GM21723 (cell line): ENCODE measurements around the gene HERPUD1.

Experiments used
- ATAC-seq: cut with Tn5 transposase; IDR thresholded peaks from one replicate; pipeline ENCODE4 v1.9.1; 2021; ENCODE audit warnings: mild to moderate bottlenecking, moderate library complexity; ENCODE audit not compliant: unreplicated experiment

HERPUD1 gene

GRCh38 chr16:56910654-56911539 lies 21.0 kb upstream of the HERPUD1 start:
- no peak for ATAC-seq

DNA sequence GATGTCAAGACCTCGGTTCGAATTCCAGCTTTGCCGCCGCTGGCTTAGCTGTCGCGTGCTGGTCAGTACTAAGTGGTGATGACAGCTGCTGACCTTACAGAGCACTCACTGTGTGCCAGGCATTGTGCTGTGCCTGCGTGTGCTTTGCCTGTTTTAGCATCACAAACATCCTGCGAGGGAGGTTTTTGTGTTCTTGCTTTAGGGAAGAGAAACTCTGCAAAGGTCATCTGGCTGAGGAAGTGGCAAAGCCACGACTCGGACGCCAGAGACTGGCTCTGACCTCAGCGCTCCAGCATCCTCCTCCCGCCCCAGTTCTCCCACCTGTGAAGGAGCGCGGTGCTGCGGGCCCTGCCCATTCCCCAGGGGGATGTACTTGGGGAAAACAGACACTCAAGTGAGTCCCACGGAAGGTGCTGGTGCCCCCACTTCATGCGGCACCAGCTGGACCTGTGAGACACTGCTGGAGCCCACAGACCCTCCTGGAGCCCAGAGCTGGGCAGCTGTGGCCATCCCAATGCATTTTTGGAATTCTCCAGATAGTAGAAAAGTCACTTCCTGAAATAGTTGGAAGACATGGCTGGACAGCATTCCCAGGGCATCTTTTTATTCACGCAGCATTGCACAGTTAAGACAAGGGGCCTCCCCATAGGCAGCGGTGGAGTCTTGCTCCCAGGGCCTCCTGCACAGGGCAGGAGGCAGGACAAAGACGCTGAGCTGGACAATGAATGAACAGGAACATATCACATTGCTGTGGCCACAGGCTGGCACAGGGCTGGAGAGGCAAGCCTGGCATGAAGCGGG lies 20.0 kb upstream of the HERPUD1 start:
- ATAC-seq = peak; percentile 65

DNA sequence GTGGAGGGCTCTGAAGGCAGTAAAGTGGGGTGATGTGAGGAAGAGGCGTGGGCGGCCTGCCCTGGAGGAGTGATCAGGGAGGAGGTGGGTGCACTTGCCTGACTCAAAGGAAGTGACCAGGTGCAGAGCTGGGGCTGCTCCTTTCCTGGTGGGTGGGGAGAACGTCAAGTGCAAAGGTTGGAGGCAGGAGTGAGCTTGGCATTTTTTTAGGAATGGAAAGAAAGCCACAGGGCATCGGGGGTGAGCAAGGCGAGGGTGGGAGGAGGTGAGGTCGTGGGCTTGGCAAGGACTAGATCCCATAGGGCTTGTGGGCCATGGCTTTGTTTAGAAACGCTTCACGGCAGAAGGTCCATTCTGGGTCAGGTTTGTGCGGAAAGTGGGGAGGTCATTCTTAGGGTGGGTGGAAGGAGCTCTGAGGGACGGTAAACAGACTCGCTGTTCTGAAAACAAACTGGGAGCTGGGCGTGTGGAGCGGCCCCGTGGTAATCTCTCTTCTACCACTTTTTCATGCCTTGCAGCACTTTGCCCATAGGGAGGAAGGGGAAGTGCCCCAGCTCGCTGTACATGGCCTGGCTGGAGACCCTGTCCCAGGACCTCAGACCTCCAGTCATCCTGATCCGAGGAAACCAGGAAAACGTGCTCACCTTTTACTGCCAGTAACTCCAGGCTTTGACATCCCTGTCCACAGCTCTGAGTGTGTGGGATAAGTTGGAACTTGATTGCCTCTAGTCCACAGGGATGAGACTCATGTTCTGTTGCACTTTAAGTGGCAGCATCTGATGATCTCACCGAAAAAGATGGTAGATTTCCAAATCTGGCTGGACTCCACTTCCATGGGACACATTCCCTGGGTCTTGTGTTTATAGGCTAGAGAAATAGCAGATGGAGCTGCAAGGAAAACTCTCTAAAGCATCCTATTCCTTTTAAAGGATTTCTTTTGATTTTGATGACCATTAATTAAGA lies 18.9 kb upstream of the HERPUD1 start:
- ATAC-seq = no peak

- no peak for ATAC-seq
These were observed 17.0 kb upstream of the HERPUD1 start for GRCh38 chr16:56914896-56915295.

GRCh38 chr16:56915336-56916119 lies 16.4 kb upstream of the HERPUD1 start:
- no peak for ATAC-seq

- peak; percentile 81 for ATAC-seq
These were observed 15.2 kb upstream of the HERPUD1 start for GRCh38 chr16:56916571-56917403.

DNA sequence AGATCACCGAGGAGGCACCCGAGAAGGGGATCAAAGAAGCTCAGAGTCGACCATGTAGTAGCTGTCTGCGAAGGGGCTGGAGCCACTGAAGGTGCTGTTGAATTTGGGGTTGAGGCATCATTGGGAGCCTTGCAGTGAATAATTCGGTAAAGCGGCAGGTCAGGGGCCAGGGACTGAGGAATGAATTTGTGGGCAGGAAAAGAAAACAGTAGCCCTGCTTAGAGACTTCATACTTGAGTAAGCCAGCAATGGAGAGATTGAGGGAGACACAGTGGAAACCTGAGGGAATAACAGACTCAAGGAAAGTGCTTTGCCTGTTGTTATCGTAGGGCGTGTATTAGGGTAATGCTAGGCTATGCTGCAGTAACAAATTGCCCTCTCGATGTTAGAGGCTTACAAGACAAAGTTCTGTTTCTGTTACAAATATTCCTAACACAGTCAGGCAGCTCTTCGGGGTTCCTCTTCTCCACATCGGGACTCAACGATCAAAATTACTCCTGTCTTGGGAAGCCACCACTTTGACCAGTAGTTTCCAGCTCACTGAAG lies 13.4 kb upstream of the HERPUD1 start:
- ATAC-seq = no peak

DNA sequence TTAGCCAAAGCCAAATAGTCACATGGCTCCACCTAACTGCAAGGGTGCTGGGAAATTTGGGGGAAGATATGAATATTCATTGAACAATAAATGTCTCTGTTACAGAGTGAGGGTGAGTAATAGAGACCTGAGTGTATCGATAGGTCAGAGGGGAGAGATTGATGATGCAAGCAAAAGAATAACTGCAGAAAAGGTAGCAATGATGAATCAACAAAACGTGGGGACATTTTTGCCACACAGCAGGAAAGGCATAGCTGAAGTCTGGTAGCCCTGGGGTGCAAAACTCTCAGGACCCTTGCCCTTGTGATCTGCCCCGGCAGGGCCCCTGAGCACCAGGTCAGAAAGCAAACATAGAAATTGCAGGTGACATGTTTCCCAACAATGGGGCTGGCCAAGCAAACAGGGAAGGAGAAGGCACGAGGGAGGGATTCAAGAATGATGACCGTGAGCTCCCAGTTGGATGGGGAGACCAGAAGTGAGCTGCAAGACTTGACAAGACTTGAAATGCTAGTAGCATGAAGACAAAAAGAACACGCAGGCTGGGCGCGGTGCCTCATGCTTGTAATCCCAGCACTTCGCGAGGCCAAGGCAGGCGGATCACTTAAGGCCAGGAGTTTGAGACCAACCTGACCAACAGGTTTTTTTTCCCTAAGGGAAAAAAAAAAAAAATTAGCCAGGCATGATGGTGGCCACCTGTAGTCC lies 12.7 kb upstream of the HERPUD1 start:
- no peak for ATAC-seq

- no peak for ATAC-seq
These were observed 10.4 kb upstream of the HERPUD1 start for GRCh38 chr16:56921571-56921970.

GRCh38 chr16:56923481-56924091 lies 8.4 kb upstream of the HERPUD1 start:
- ATAC-seq = no peak

DNA sequence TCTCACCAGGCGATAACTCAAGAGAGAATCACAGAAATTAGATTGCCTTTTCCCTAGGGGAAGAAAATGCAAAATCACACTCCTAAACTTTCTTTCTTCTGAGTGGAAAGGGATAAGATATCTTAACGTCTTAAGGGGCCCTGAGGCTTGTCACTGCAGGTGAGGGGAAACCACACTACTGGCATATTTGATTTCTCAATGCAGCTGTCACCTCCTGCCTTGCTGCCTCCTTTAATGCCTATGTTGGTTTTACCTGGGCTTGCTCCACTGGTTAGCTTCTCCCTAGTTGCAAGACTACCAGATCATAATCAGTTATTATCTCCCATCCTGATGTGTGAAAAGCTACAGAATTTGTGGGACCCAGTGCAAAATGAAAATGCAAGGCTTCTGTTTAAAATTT lies 4.5 kb upstream of the HERPUD1 start:
- no peak for ATAC-seq

GRCh38 chr16:56929639-56930038 lies 2.3 kb upstream of the HERPUD1 start:
- ATAC-seq = no peak

- ATAC-seq = no peak
These were observed 1.3 kb upstream of the HERPUD1 start for GRCh38 chr16:56930486-56931270.

DNA sequence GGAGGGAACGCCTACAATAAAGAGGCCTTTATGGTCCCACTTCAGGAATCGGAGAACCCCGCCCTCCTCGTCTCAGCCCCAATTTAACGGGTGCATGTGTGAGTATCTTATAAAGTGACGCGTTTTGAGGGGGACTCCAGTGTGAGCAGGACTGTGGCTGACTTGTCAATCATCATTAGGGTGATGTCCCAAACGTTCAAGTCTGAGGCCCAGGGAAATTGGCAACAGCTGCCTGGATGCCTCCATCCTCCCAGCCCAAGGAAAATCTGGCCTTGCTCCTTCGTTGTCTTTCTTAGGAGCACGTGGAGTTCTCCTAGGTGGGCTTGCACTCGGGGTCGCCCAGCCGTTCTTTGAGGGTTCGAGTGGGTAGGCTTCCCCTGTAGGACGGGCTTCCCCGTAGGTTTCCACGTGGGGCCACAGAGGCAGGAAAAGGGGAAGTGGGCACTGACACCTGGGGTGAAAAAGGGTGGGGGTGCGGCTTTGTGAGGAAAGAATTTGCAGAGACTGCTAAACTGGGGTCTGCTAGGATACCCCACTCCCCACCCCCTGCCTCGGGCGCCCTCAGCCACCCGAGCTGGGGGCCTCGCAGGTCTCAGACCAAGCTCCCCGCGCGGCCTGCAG lies 561 bp upstream of the HERPUD1 start:
- ATAC-seq = peak; percentile 43

- peak; percentile 17 for ATAC-seq
These were observed 1.0 kb downstream of the HERPUD1 start for GRCh38 chr16:56932721-56933619.
